NOMO-1 treated with dmso at 0.1 percent for 144 hours (cell line): ENCODE results near the gene IQGAP2.
"Not testable (repeated sequence)": the region's sequence is repeated elsewhere in the genome, so short reads cannot be mapped to it uniquely, and the experiment has no call there.

ENCODE experiments used
- DNase-seq: peaks from one replicate; lab custom pipeline; 2025; ENCODE audit not compliant: unreplicated experiment; lab: John Stamatoyannopoulos, UW

Gene IQGAP2

DNA sequence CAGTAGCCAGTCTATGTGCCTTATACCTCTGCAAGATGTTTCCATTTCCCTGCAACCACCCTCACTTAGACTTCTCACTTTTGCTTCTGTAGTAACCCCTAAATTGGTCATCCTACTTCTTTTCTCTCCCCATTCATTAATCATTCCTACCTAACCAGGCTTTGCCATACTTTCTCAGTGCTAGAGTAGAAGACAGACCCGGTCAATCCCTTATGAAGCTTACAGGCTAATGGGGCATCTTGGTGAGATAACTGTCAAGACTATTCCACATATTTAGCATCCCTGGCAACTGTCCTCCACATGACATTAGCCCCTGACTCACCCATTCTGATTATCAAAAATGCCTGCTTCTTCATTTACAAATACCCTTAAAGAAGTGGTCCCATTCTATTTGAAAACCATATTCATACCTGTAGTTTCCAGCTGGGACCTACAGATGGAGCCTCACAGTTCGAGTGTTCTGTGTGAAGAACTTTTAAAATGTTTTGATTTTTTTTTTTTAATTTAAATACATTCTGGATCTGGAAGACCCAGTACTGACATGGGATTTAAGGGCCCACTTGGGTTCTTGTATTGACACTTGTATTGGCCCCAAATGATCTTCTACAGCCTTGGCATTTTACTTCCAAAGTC is 199.1 kb downstream of the IQGAP2 start:
- no peak for DNase-seq

DNA sequence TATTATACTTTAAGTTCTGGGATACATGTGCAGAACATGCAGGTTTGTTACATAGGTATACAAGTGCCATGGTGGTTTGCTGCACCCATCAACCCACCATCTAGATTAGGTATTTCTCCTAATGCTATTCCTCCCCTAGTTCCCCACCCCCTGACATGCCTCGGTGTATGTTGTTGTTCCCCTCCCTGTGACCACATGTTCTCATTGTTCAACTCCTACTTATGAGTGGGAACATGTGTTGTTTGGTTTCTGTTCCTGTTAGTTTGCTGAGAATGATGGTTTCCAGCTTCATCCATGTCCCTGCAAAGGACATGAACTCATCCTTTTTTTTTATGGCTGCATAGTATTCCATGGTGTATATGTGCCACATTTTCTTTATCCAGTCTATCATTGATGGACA is 200.9 kb downstream of the IQGAP2 start:
- DNase-seq: not testable (repeated sequence)

- no peak for DNase-seq
Measured at GRCh38 chr5:76604838-76605237, 201.8 kb downstream of the IQGAP2 start.

DNA sequence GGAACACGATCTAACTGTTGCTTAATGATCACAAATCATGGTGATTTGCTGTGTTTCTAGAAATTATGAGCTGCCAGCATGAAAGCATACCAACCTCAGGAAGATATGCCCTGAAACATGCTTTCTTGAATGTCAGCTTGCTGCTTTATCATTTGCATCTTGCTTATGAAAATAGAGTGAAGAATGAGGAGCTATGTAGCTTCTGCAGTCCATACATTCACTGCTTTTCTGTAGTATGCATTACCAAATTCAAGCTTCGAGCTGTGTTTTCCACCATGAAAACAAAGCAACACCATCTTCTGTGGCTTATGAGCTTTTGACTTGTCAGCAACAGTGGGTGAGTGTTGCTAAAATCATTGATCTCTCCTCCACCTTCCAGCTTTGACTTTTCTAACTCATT is 203.6 kb downstream of the IQGAP2 start:
- DNase-seq: no peak

GRCh38 chr5:76607353-76607871 is 204.3 kb downstream of the IQGAP2 start:
- no peak for DNase-seq

DNA sequence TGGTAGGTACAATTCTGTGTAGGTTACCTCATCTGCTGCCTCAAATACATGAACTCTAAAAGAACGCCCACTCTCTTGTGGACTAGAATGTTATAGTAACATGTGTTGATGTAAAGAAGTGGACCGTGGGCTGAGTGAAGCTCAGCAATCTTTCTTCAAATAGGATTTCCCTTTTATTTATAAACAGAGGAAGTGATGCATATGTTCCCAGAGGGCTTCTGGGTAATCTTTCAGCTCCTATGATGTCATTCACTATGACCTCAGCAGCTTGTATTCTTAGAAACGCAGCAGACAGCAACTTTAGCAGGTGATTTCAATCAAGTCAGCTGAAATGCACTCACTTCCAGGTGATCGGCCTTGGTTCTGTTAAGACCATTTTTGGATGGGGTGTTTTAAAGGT is 205.7 kb downstream of the IQGAP2 start:
- no peak for DNase-seq

- DNase-seq: no peak
Measured at GRCh38 chr5:76610196-76610595, 207.1 kb downstream of the IQGAP2 start.

DNA sequence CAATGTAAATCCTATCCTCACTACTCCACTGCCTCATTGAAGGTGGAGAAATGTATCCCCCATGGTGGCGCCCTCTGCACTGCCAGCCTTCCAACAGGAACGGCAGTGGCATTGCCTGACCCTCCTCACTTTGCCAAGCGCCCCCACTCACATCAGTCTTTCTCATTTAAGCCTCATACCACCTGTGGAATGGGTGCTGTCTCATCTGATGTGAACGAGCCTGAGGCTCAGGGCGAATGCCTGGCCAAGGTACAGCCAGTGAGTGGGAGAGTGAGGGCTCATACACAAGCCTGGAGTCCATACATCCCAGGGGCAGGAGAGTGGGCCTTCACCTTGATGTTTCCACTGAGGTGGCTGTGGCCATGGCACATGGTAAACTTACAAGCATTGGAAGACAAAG is 209.9 kb downstream of the IQGAP2 start:
- no peak for DNase-seq

DNA sequence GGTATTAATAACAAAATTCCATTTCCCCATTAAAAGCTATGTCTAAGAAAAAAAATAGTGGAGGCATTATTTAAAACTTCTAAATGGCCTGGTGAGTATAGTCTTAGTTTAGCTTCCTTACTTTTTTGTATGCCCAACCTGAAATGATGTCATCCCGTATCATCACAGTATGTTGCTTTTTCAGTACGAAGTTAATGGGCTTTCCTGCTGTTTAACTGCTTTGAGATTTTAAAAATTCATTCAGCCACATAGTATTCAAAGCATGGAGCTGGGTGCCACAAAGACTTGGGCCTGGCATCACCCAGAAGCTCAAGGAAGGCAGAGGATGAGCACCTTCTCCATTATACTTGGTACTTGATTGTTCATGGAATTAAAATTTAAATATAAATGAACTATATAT is 212.7 kb downstream of the IQGAP2 start:
- DNase-seq: no peak

DNA sequence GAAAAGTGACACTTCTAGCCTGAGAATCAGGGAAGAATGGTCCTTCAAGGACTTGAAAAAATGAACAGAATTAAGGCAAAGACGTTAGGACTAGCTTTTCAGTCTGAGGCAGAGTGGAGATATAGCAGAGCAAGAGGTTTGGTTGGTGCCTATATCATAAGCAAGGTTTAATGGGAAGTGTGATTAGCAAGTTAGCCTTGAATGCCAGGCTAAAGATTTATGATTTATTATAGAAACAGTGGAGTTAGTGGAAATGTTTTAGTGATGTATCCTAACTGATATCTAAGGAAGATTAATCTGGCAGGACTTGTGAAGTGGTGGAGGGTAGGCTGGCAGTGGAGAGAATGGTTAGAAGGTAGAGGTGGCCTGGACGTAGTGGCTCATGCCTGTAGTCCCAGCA is 213.1 kb downstream of the IQGAP2 start:
- no peak for DNase-seq

GRCh38 chr5:76617229-76617628 is 214.1 kb downstream of the IQGAP2 start:
- DNase-seq: no peak

DNA sequence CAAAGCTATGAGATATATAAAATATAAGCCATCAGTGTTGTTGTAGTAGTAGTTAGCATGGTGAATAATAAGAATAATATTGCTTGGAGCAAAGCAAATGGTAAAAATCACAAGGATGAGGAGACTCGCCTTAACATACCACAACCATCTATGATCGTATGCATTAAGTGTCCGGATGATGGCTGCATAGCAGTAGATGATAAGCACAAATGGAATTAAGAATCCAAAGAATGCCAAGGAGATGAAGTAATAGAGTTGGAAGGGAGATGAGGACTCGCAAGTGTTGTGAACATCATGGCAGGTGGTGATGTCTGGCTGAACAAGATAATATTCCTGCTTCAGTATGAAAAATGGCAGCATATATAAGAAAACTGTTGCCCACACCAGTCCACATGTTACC is 214.6 kb downstream of the IQGAP2 start:
- DNase-seq: no peak

DNA sequence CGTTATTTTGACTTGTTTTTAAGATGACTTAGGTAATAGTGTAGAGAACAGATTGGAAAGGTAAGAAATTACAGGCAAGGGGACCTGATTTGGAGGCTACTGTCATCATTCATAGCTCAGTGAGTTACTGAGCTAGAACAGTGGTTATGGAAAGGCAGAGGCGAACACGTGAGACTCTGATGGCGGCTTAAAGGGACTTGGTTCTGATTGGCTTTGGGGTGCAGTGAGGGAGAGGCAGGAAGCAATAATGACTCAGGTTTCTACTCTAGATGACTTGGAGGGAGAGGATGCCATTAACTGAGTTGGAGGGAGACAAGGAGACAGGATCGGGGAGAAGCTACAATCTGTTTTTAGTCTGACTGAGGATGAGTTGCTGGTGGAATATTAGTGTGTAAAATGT is 217.1 kb downstream of the IQGAP2 start:
- no peak for DNase-seq

DNA sequence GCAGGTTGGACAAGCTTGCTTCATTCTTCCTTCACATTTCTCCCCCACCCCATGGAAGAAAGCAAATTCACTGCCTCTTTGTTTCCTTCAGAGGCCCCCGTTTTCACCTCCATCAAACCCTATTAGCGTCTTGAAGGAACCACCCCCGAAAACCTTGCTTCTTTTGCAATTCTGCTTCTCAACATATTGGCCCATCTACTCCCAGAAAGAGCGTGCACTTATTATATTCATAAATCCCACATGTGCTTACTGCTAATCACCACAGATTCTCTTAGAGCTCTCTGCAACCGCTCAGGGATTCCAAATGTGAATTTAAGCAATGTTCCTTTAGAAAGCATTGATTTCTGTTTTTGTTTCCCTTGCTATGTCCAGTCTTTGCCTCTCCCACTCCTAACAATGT is 219.0 kb downstream of the IQGAP2 start:
- no peak for DNase-seq

DNA sequence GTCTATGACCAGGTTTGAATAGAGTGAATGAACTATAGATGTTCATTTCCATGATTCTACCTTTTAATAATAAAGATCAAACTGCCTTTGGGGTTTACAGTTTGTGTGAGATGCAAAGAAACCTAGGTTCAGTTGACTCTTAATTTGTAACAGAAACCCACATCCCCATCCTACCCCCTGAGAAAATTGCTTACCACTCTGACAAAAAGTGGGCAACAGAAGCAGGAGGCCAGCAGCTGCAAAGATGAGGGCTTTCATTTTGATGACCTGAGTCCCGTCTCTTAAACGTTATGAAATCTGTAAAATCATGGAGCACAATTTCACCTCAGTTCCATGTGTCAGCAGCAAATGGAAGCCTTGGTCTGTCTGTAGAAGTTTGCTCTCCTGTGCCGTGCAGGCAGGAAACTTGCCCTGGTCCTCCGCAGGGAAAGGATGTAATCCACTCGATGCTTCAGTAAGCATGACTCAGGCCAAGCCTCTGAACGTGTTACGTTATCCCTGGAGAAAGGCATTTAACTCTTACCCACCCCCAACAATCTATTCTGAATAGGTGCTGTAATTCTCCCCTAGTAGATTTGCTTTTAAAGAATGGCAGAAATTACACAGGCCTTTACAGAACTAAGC is 220.0 kb downstream of the IQGAP2 start, which contains the start of gene F2RL2:
Gene F2RL2, minus strand, starts transcription at position 431 of the 624 bp plus-strand sequence. Its CDS starts 173 bp downstream, at position 258.
- no peak for DNase-seq

- no peak for DNase-seq
Measured at GRCh38 chr5:76625087-76625815, 222.2 kb downstream of the IQGAP2 start.

GRCh38 chr5:76626738-76627137 is 223.7 kb downstream of the IQGAP2 start:
- DNase-seq: no peak

GRCh38 chr5:76634661-76635060 is 231.6 kb downstream of the IQGAP2 start:
- DNase-seq: no peak

GRCh38 chr5:76637490-76637889 is 234.4 kb downstream of the IQGAP2 start:
- DNase-seq: no peak

DNA sequence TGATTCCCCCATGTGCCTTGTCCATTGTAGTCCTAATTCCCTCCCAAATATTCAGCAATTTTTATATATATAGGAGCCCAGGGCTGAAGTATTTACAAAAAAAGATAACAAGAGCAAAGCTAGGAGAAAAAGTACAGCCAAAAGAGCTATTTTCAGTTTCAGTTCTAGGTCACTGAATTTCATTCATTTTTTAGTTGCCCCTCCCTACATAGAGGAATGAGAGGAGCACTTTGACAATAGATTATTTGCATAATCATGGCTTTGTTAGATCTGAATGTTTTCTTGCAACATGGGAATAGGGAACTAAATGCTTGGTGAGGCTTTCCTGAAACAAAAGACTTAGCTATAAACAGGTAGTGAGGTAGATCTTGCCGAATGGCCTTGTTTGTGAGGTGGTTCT is 235.4 kb downstream of the IQGAP2 start:
- no peak for DNase-seq

DNA sequence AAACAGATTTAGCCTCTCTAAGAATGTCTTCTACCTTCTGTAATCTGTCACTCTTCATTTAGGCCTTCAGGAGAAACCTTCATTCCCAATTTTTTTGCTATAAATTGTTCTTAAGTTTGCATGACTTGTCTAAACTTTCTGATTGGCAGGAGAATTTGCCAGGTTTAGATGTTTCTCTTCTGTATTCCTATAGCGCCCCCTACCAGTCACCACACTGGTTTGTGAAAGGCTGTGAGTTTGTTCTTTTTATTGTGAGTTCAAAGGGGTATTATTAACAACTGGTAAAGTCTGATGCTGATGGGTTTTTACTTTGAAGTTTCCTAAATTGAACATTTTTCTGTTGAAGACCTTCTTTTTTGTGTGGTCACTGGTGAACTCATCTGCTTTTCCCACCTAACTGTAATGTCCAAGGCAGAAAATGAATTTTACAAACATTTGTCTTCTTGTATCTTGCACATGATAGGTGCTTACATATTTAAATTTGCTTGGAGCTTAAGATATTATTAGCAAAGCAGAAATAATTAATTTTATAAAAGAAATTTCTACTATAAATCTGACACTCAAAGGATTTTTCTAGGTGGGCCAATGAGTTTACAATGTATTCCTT is 238.5 kb downstream of the IQGAP2 start:
- DNase-seq: no peak
